GM19351 (cell line): ENCODE data around the gene FBXO15.

ENCODE experiments used
- ATAC-seq: cut with Tn5 transposase; IDR thresholded peaks from one replicate; pipeline ENCODE4 v1.9.1; 2021; ENCODE audit warnings: mild to moderate bottlenecking, moderate library complexity; ENCODE audit not compliant: unreplicated experiment

Gene FBXO15

DNA sequence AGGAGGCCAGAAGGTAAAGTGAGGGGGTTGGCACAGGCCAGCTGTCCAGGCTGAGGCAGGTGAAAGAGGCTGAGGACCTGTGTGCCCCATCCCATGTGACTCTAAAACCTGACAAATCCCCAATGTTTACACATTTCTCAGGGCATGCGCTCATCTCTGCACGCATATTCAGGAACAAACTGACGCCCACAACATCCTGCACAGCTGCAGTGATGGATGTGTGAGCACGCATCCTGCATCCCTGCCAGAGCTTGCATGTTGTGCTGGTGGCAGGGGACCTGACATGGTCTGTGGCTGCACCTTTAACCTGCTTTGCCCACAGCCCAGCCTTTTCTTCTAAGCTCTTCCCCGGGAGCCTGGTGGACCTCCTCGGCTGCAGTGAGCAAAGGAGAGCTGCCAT, 83.1 kb downstream of the FBXO15 start:
- ATAC-seq = peak; percentile 57

DNA sequence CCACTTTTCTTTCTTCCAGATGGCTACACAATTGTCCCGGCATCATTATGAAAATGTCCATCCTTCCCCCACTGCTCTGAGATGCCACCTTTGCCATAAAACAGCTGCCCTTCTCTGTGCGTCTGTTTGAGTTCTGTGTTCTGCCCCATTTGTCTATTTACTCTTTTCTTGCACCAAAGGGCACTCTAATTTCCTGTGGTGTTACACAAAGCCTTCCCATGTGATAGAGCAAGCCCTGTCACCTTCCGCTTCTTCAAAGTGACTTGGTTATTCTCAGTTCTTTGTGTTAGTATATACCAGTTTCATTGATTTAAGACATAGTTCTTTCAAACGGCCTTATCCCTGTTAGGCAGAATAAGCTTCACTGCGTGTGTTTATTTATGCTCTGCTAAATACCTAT, 84.1 kb downstream of the FBXO15 start:
- ATAC-seq = no peak

DNA sequence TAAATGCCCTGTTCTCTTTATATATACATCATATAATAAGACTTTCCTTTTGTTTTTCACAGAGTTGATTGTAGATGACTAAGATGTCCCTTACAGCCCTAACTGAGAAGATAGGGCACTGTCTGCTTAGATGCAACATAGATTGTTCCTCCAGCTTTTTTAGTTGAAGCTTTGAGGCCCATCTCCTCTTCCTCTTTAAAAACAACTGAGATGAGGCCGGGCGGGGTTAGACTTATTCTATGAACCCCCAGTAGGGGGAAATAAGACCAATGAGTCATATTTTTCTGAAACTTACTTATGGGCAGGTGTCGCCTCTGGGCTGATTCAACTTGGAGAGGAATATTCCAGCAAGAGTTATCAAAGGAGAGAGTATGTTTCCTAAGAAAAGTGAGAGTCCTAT, 84.6 kb downstream of the FBXO15 start:
- ATAC-seq = peak; percentile 79

DNA sequence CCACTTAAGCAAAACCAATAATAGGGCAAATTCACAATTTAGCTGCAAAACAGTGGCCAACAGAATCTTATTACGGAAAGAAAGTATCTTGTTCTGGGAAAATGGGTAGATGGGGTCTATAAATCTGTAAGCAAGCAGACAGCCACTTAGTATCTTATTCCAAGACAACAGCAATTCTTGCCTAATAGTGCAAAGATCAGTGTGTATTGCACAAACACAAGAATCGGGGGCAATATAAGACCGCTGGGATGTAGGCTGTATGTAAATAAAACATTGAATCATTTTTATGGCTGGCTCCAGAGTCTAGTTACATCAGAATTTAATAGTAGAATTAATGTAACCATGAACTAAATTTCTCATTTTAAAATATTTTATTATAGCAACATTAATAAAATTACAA, 85.6 kb downstream of the FBXO15 start:
- ATAC-seq = no peak

DNA sequence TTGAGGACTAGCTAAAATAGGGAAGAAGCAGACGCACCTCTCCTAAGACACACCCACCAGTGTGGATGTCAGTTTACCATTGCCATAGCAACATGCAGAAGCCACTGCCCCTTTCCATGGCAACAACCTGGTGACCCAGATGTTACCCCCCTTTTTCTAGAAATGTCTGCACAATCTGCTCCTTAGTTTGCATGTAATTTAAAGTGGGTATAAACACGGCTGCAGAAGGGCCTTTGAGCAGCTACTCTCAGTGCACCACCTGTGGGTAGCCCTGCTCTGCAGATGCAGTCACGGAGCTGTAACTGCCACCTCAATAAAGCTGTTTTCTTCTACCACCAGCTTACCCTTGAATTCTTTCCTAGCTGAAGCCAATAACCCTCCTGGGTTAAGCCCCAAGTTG, 87.1 kb downstream of the FBXO15 start:
- no peak for ATAC-seq

DNA sequence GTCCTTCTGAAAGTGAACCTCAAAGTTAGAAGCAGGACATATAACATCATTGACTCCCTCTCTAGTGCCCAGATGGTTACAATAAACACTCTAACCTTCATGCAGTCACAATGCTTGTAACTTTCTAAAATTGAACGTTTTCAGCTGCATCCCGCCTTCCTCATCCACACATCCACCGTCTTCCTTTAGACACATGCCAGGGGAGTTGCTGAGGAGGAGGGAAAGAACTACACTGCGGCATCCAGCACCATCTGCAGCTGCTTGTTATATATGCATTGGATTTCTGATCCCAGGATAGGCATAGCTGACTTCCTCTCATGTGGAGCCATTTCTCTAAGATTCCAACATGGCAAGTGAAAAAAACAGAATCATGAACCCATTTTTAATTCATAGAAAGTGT, 96.8 kb downstream of the FBXO15 start:
- no peak for ATAC-seq

DNA sequence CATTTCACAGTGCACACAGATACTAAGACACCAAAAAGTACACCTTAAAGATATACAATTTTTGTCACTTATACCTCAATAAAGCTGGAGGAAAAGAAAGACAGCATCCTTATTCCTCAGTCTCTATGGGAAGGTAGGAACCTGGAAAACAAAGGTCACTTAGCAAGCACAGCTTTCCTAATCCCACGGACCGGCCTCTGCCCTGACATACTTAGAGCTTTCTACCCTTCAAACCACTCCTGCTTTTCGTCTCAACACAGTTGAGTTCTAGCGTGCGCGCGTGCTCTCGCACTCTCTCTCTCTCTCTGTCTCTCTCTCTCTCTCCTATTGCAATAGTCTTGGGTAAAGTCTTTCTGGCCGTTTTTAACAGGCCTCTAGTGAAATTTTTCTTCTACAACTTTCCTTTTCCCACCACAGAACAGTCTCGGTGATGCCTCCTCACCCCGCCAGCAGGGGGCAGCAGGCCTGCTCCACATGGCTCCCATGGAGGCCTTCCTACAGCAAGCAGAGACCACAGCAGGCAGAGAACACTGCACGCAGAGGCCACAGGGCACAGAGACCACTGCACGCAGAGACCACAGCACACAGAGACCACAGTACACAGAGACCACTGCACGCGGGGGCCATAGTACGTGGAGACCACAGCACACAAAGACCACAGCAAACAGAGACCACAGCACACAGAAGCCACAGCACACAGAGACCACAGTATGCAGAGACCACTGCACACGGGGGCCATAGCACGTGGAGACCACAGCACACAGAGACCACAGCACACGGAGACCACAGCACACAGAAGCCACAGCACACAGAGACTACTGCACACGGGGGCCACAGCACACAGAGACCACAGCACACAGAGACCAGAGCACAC, 106.9 kb downstream of the FBXO15 start:
- ATAC-seq = peak; percentile 96

DNA sequence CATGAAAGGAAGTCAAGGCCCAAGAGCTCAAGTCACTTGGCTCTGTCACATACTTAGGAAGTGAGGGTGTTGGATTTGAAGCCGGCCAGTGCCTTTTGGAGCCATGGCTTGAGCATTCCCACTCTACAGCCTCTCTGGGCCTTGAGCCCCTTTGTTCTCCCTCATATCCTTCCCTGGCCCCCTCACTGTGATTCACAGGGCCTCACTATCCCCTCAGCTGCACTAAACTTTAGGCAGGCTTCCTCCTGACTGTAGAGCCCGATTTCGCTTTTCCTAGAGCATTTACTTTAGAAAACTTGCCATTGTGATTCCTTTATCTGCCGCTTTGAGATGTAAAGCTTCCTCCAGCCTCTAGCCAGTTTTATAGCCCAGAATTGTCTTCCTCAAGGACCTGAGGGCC, 107.6 kb downstream of the FBXO15 start:
- ATAC-seq = no peak

DNA sequence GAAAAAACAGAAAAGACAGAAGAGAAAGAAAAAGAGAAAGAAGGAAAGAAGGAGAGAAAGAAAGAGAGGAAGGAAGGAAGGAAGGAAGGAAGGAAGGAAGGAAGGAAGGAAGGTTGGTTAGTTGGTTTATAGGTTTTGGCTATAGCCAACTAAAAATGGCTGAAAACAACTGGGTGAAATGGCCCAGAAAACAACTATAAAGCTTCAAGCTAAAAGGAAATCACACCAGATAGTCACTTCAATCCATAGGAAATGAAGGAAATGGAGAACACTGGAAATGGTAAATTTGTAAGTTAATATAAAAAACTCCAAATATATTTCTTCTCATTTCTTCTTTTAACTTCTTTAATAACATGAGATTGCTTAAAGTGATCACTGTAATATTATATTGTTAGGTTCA, 118.5 kb downstream of the FBXO15 start:
- ATAC-seq = no peak
